ENCODE measurements around the gene MYF5. TPM values are rescaled to one million over a fixed set of nuclear protein-coding genes. Genes with fewer than 3 reads are reported as not detected.

Gene MYF5
- polyA plus RNA-seq, 1 experiment, result not detected

DNA sequence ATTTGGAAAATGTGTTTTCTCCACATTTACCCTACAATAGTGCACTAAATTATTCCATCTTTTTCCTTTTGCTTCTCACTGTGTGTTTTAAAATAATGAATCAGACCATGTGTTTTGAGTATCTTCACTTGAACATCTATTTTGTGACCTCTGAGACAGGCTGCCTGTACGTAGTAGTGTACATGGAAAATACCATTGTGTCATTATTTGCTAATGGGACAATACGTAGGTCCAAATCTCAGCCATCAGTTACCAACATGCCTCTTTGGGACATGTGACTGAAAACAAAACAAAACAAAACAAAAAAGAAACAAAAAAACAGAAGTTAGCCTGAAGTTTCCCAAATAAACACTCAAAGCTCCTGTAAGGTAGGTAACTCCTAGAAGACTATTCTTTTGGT lies 16.4 kb upstream of the MYF5 start:
- TF ChIP-seq, protein P1, sequence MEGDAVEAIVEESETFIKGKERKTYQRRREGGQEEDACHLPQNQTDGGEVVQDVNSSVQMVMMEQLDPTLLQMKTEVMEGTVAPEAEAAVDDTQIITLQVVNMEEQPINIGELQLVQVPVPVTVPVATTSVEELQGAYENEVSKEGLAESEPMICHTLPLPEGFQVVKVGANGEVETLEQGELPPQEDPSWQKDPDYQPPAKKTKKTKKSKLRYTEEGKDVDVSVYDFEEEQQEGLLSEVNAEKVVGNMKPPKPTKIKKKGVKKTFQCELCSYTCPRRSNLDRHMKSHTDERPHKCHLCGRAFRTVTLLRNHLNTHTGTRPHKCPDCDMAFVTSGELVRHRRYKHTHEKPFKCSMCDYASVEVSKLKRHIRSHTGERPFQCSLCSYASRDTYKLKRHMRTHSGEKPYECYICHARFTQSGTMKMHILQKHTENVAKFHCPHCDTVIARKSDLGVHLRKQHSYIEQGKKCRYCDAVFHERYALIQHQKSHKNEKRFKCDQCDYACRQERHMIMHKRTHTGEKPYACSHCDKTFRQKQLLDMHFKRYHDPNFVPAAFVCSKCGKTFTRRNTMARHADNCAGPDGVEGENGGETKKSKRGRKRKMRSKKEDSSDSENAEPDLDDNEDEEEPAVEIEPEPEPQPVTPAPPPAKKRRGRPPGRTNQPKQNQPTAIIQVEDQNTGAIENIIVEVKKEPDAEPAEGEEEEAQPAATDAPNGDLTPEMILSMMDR (IDR thresholded peaks at IDR 0.05; ENCODE audit: insufficient read depth, low read depth, low read length), result no peak
- ChIA-PET CTCF (no interaction called here), POLR2A (interaction anchor here (0.7 kb wide), 1 partner anchor 157 kb away, joined by 3 read pairs; no protein-coding TSS in a partner anchor)
- DNase-seq (ENCODE audit: low read depth), result no peak
- Histone ChIP-seq H3K27me3 (ENCODE audit: control insufficient read depth, insufficient read depth, low read length) (no peaks in the 10 kb centered on the region), H3K4me3 (ENCODE audit: low read depth, low read length) (no peak overlapping the region), H3K36me3 (ENCODE audit: control insufficient read depth, insufficient read depth, low read length) (no peaks in the 10 kb centered on the region)

DNA sequence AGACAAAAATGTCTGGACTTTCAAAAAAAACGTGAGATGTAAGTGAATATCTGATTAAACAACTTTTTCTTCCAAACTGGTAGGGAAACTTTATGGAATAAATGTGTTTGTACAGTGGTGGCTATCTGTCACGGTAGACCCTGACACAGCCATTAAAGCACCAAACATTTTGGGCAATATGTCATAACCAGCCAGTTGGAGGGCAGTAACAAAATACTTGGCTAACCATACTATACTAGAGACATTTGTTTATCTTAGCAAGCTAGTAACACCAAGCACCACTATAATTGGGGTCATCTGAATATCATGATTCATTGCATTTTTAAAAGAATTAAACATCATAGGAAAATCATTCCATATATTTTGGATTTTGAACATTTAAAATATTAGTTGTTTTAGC lies 15.3 kb upstream of the MYF5 start:
- POLR2A ChIA-PET, result no interaction called here
- H3K4me3 ChIP-seq (ENCODE audit: low read depth, low read length), result no peak overlapping the region
- H3K36me3 ChIP-seq (ENCODE audit: control insufficient read depth, insufficient read depth, low read length), result no peaks in the 10 kb centered on the region
- TF ChIP-seq, protein P1 (IDR thresholded peaks at IDR 0.05; ENCODE audit: insufficient read depth, low read depth, low read length), result no peak
- CTCF ChIA-PET, result interaction anchor here (1.1 kb wide), 1 partner anchor 13 kb away, joined by 3 read pairs; no protein-coding TSS in a partner anchor
- DNase-seq (ENCODE audit: low read depth), result no peak
- no peaks in the 10 kb centered on the region for H3K27me3 ChIP-seq (ENCODE audit: control insufficient read depth, insufficient read depth, low read length)

DNA sequence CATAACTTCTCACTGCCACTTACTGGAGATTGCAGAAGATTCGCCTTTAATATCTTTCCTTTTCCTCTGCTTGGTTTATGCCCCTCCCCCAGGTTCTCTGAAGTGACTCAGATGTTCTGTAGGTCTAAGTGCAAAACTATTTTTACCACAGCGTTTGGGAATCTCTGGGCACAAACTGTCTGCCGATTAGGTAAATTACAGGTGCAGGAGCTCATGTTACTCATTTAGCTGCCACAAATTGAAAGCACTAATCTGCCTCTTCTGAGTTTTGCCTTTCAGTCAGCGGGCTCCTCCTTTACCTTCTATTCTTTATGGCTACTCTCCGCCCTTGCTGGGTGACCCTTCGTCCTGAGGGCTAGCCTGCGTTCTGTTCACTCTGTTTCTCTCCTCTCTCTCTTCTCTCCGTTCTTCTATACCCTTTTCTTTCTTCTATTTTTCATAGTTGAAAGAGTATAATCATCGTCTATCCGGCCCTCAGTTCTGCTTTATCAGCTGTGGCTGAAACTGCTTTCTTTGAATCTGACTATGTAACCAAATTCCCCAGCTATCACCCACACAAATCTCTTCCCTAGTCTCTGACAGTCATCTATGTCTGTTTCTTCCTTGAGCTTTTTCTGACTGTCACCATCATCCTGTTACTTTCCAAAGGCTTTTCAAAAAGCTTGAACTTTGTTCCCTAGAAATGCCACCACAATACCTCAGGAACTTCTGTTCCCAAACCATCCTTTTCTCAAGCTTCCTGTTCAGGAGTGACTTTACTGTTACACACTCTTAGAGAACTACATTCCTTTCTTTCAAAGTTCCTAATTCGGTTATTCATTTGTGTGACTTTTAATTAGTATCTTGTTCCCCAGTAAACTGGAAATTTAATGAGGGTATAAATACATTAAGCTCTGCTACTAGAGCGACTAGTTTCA lies 13.6 kb upstream of the MYF5 start:
- Histone ChIP-seq H3K36me3 (ENCODE audit: control insufficient read depth, insufficient read depth, low read length) (no peaks in the 10 kb centered on the region), H3K27me3 (ENCODE audit: control insufficient read depth, insufficient read depth, low read length) (no peaks in the 10 kb centered on the region), H3K4me3 (ENCODE audit: low read depth, low read length) (no peak overlapping the region)
- CTCF ChIA-PET, result no interaction called here
- POLR2A ChIA-PET, result interaction anchor here (0.5 kb wide), 1 partner anchor 9 kb away, joined by 10 read pairs; no protein-coding TSS in a partner anchor
- DNase-seq (ENCODE audit: low read depth), result peak; percentile 9
- TF ChIP-seq, protein P1 (IDR thresholded peaks at IDR 0.05; ENCODE audit: insufficient read depth, low read depth, low read length), result no peak

DNA sequence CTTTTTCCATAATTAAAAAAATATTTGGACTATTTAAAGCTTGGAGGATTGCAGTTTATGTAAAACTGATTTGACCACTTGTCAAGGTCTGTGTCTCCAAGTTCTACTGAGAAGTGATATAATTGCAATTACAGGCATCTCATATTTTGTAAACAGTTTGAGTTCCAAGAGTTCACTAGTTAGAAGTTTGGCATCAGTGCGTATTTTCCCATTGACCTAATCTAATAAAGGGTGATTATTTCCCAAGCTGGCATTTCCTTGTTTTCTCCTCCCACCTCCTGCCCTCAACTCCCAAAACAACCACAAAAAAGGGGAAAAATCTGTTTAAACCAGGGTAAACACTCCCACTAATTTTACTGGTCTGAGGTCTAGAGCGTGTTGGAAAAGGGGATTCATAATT lies 12.3 kb upstream of the MYF5 start:
- Histone ChIP-seq H3K4me3 (ENCODE audit: low read depth, low read length) (no peak overlapping the region), H3K36me3 (ENCODE audit: control insufficient read depth, insufficient read depth, low read length) (no peaks in the 10 kb centered on the region), H3K27me3 (ENCODE audit: control insufficient read depth, insufficient read depth, low read length) (no peaks in the 10 kb centered on the region)
- POLR2A ChIA-PET, result no interaction called here
- TF ChIP-seq, protein P1 (IDR thresholded peaks at IDR 0.05; ENCODE audit: insufficient read depth, low read depth, low read length), result no peak
- CTCF ChIA-PET, result no interaction called here
- no peak for DNase-seq (ENCODE audit: low read depth)

DNA sequence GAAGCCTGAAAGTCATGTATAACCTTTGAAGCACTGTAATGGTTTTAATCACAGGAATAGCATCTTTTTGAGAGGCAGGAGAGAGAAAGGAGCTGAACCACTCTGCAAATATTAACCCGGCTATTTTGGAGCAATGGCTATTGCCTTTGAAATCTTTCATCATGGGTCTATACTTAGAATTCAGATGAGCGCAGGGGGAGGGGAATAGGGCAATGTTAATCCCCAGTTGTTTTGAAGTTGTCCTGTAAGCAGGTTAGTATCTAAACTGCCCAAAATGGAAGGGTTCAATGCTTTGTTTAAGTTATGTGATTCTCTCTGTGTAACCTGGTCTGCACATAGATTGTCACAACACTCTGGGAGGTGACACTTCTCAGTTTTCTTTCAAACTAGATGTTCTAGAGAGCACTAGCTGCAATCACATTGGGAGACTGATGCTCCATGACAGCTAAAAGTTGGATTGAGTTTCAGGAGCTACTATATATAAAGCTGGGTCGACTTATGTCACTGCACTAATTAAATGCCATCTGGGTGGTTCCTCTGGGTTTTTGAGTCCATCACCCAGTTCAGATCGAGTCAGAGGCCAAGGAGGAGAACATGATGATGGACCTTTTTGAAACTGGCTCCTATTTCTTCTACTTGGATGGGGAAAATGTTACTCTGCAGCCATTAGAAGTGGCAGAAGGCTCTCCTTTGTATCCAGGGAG lies 9.4 kb upstream of the MYF5 start, which contains the start of gene MYF6:
Gene MYF6 (plus strand): TSS at position 509 of the 704 bp plus-strand sequence. CDS start 86 bp downstream, at position 595.
- CTCF ChIA-PET, result no interaction called here
- POLR2A ChIA-PET, result no interaction called here
- Histone ChIP-seq H3K36me3 (ENCODE audit: control insufficient read depth, insufficient read depth, low read length) (no peaks in the 10 kb centered on the region), H3K27me3 (ENCODE audit: control insufficient read depth, insufficient read depth, low read length) (no peaks in the 10 kb centered on the region), H3K4me3 (ENCODE audit: low read depth, low read length) (no peak within 1 kb of the TSS)
- TF ChIP-seq, protein P1 (IDR thresholded peaks at IDR 0.05; ENCODE audit: insufficient read depth, low read depth, low read length), result no peak
- DNase-seq (ENCODE audit: low read depth), result no peak
